Breast epithelium (tissue), 4 donors: ENCODE results near the gene RESP18. TPM values are rescaled to one million over a fixed set of nuclear protein-coding genes. Genes with fewer than 3 reads are reported as not detected.
A peak's percentile ranks its signal among the peaks of the same experiment; 100 is the strongest.

Experiments
- DNase-seq, 2 donors: peaks; one replicate each; pipeline ENCODE4 v3.0.0-alpha.2; 2019; ENCODE audit warnings: low spot score in 2 of 2
- H3K27ac ChIP-seq, 2 donors: fragments of 200-600 bp; sonication (generic) in 1 of 2; one replicate each; pipeline ENCODE4 v1.5.1; 2016 to 2019; ENCODE audit warnings: mild to moderate bottlenecking in 1 of 2
- H3K27me3 ChIP-seq, 2 donors: fragments of 200-600 bp; sonication (generic) in 1 of 2; one replicate each; pipeline versions ENCODE4 v1.5.1 to v1.6.0; 2017 to 2019; ENCODE audit warnings: control low read depth in 1 of 2, mild to moderate bottlenecking in 1 of 2
- H3K36me3 ChIP-seq: fragments of 200-600 bp; one replicate; pipeline ENCODE4 v1.5.1; 2019
- H3K4me1 ChIP-seq, 2 donors: fragments of 200-600 bp; sonication (generic); one replicate each; pipeline ENCODE4 v1.5.1; 2016 to 2019; ENCODE audit warnings: control low read depth in 1 of 2
- H3K4me3 ChIP-seq, 3 donors: fragments of 200-600 bp; sonication (generic); 1 replicate in 2 of 3; 2 replicates in 1 of 3; pipeline ENCODE4 v1.5.1; 2016 to 2019; ENCODE audit warnings: mild to moderate bottlenecking in 3 of 3, moderate library complexity in 2 of 3
- H3K9me3 ChIP-seq, 2 donors: fragments of 200-600 bp; sonication (generic) in 1 of 2; one replicate each; pipeline ENCODE4 v1.5.1; 2016 to 2019; ENCODE audit warnings: control low read depth in 1 of 2
- POLR2A ChIP-seq: fragments of 450-650 bp; IDR thresholded peaks from one replicate; pipeline ENCODE4 v1.6.1; 2016; ENCODE audit warnings: antibody characterized with exemption, mild to moderate bottlenecking, moderate library complexity
- POLR2AphosphoS5 ChIP-seq, 3 donors: sonication (generic); formaldehyde crosslinking; IDR thresholded peaks; one replicate each; pipeline ENCODE4 v1.6.1; 2017; ENCODE audit warnings: antibody characterized with exemption in 3 of 3
- intact Hi-C: fragments of 100-400 bp; cut with DNase I; formaldehyde crosslinking; loops from one replicate; pipeline ENCODE4 v1.15.1; 2023; ENCODE audit warnings: low total_unique reads
- total RNA-seq, 3 donors: library from RNA; depleted of rRNA; stranded (reverse); fragments of >200 nt; gene quantifications; one replicate each; pipeline ENCODE4 v1.1.0, GENCODE V29; 2016
- TF ChIP-seq, protein P1 (sequence below), 3 donors: fragments of 450-650 bp; IDR thresholded peaks; one replicate each; pipeline ENCODE4 v1.5.1; 2016 to 2017; ENCODE audit warnings: antibody characterized with exemption in 3 of 3, mild to moderate bottlenecking in 3 of 3, moderate library complexity in 3 of 3

The RESP18 gene
- total RNA-seq, 3 donors from 2014 or later: not detected

DNA sequence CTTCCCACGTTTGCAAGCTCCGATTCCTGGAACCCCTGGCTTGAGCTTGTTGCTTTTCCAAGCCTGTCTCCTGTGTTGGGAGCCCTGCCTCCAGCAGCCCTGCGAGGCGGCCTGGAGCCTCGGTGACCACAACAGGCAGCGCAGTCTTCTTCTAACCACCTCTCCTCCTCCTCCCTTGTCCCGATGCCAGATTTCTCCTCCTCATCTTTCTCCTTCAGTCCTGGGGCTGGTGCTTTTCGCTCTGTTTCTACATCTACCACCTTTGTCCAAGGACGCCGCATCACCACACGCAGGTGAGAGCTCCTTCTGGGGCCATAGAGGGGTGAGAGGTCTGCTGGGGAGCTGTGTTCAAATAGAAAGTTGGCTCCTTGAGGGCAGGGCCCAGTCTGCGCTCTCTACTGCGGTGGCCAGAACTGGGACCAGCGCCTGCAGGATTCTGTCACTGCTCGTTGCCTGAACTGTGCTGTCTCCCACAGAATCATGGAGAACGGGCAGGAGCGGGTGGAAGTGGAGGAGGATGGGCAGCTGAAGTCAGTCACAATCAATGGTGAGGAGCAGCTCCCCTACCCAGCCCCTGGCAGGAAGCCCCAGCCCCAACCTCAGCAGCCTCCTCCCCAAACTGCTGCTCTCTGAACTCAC lies 49.5 kb downstream of the RESP18 start:
- intact Hi-C loops: no loop called here
- Histone ChIP-seq H3K9me3 (no peaks in the 10 kb centered on the region), H3K27ac (peak overlapping the region; percentile 34 to 40), H3K4me3 (no peak overlapping the region), H3K36me3 (no peaks in the 10 kb centered on the region), H3K4me1 (peaks cover 12 to 24% of the 10 kb centered on the region in 2 donors), H3K27me3 (no peaks in the 10 kb centered on the region)
- TF ChIP-seq POLR2A: no peak
- TF ChIP-seq, protein P1, sequence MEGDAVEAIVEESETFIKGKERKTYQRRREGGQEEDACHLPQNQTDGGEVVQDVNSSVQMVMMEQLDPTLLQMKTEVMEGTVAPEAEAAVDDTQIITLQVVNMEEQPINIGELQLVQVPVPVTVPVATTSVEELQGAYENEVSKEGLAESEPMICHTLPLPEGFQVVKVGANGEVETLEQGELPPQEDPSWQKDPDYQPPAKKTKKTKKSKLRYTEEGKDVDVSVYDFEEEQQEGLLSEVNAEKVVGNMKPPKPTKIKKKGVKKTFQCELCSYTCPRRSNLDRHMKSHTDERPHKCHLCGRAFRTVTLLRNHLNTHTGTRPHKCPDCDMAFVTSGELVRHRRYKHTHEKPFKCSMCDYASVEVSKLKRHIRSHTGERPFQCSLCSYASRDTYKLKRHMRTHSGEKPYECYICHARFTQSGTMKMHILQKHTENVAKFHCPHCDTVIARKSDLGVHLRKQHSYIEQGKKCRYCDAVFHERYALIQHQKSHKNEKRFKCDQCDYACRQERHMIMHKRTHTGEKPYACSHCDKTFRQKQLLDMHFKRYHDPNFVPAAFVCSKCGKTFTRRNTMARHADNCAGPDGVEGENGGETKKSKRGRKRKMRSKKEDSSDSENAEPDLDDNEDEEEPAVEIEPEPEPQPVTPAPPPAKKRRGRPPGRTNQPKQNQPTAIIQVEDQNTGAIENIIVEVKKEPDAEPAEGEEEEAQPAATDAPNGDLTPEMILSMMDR (IDR thresholded peaks at IDR 0.05): no peak
- no peak for TF ChIP-seq POLR2AphosphoS5 (IDR thresholded peaks at IDR 0.05)
- no peak for DNase-seq

DNA sequence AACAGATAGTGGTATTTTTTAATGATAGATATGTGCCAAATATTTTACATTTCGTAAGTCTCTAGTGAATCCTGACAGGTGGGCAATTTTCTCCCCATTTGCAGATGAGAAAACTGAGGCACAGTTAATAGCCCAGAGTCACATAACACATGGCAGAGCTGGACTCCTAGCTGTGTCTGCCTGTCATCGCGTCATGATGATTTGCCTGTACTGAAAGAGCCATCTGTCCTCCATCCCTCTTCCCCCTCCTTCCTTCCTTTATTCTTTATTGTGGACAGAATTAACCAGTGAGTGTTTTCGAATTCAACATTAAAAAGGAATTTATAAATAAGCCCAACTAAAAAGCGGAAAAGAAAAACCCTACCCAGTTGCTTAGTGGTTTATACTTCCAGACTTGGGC lies 50.2 kb downstream of the RESP18 start:
- H3K27me3 ChIP-seq: no peaks in the 10 kb centered on the region
- peaks cover 16 to 26% of the 10 kb centered on the region in 2 donors for H3K4me1 ChIP-seq
- peak overlapping the region; percentile 34 to 36 for H3K27ac ChIP-seq
- H3K36me3 ChIP-seq: no peaks in the 10 kb centered on the region
- no peaks in the 10 kb centered on the region for H3K9me3 ChIP-seq
- DNase-seq: no peak
- H3K4me3 ChIP-seq: no peak overlapping the region
- intact Hi-C loops: no loop called here
- TF ChIP-seq, protein P1 (IDR thresholded peaks at IDR 0.05): no peak
- no peak for TF ChIP-seq POLR2A
- TF ChIP-seq POLR2AphosphoS5 (IDR thresholded peaks at IDR 0.05): no peak

DNA sequence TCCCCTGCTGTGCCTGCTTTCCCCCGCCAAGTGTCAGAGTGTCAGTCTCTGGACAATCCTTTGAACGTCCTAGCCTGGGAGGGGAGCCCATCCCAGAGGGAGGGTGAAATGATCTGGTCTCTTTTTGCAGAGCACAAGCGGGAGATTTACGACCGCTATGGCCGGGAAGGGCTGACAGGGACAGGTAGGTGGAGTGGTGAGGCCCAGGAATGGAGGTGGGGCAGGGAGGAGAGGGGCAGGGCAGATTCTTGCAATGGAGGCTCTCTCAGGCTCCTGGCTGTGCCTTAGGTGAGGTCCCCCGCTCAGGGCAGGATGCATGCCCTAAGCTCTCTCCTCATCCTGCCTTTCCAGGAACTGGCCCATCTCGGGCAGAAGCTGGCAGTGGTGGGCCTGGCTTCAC lies 51.0 kb downstream of the RESP18 start:
- no peaks in the 10 kb centered on the region for H3K27me3 ChIP-seq
- intact Hi-C loops: no loop called here
- no peak for DNase-seq
- H3K4me1 ChIP-seq: peaks cover 16 to 26% of the 10 kb centered on the region in 2 donors
- no peak overlapping the region for H3K4me3 ChIP-seq
- no peaks in the 10 kb centered on the region for H3K36me3 ChIP-seq
- peak overlapping the region; percentile 6 to 98 for H3K27ac ChIP-seq
- H3K9me3 ChIP-seq: no peaks in the 10 kb centered on the region
- TF ChIP-seq, protein P1 (IDR thresholded peaks at IDR 0.05): no peak
- TF ChIP-seq POLR2AphosphoS5 (IDR thresholded peaks at IDR 0.05) (no peak), POLR2A (no peak)

DNA sequence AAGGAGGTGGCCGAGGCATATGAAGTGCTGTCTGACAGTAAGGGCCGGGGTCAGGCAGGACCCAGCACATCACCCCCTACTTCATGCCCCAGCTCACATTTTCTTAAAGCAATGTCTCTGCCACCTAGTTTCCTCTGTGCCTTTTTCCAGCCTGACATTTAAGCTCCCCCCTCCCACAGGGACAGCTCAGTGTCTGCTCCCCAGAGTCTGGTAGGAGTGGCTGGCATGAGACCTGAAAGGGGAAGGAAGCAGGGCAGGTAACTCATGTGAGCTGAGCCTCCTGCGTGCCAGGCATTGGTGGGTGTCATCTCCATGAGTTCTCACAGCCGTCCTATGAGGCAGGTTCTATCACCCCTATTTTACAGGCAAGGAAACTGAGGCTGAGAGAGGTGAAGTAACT lies 51.9 kb downstream of the RESP18 start:
- H3K4me3 ChIP-seq: peak overlapping the region in 1 of 3 donors; percentile 84
- intact Hi-C loops: no loop called here
- H3K4me1 ChIP-seq: peaks cover 13 to 26% of the 10 kb centered on the region in 2 donors
- no peaks in the 10 kb centered on the region for H3K36me3 ChIP-seq
- no peaks in the 10 kb centered on the region for H3K9me3 ChIP-seq
- no peaks in the 10 kb centered on the region for H3K27me3 ChIP-seq
- no peak for DNase-seq
- H3K27ac ChIP-seq: peak overlapping the region; percentile 6 to 98
- TF ChIP-seq, protein P1 (IDR thresholded peaks at IDR 0.05): no peak
- TF ChIP-seq POLR2A: no peak
- no peak for TF ChIP-seq POLR2AphosphoS5 (IDR thresholded peaks at IDR 0.05)

DNA sequence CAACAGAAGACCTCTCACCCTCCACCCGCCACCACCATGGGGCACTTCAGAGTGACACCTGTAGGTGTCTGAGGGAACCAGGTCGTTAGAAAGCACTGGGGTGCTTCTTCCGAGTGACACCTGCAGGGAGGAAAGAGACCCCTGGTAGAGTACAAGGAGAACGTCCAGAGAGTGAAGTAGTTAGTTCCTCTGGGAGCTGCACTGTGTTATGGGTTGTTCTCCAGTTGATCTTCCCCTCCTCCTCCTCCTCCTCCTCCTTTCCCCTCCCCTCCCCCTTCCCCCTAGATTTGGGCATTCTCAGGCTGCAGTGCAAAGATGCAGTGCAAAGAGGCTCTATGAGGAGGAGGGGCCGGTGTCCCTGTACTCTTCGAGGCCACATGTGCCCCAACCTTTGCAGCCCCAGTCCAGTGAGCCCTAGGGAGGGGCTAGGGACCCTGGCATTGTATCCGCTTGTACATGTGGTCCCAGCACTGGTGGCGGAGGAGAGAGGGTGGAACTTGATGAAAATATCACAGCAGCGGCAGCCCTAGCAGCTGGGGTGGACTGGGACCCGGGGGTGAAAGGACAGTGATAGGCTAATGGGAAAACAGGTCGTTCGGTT lies 52.5 kb downstream of the RESP18 start:
- intact Hi-C loops: loop anchor here (2.0 kb wide), 1 partner anchor 43 kb away; no protein-coding TSS in a partner anchor
- Histone ChIP-seq H3K4me3 (peak overlapping the region; percentile 72 to 87 (median 84)), H3K27me3 (no peaks in the 10 kb centered on the region), H3K9me3 (no peaks in the 10 kb centered on the region), H3K36me3 (no peaks in the 10 kb centered on the region), H3K27ac (peak overlapping the region; percentile 98), H3K4me1 (peaks cover 13 to 21% of the 10 kb centered on the region in 2 donors)
- TF ChIP-seq POLR2AphosphoS5 (IDR thresholded peaks at IDR 0.05): no peak
- TF ChIP-seq POLR2A: no peak
- TF ChIP-seq, protein P1 (IDR thresholded peaks at IDR 0.05): peak in 1 of 3 donors; percentile 56
- DNase-seq: no peak
